BLaER1 (cell line): ENCODE data around the gene TIMP3.

Experiments used
- H3K27ac ChIP-seq: shearing (Covaris generic); formaldehyde crosslinking; 2 replicates; pipeline ENCODE4 v1.8.1; 2022
- H3K27me3 ChIP-seq: shearing (Covaris generic); formaldehyde crosslinking; 2 replicates; pipeline ENCODE4 v1.8.1; 2022
- H3K36me3 ChIP-seq: shearing (Covaris generic); formaldehyde crosslinking; 2 replicates; pipeline ENCODE4 v1.8.1; 2022
- H3K4me1 ChIP-seq: shearing (Covaris generic); formaldehyde crosslinking; 2 replicates; pipeline ENCODE4 v1.8.1; 2022
- H3K4me2 ChIP-seq: shearing (Covaris generic); formaldehyde crosslinking; 2 replicates; pipeline ENCODE4 v1.8.1; 2022
- H3K4me3 ChIP-seq: shearing (Covaris generic); formaldehyde crosslinking; 2 replicates; pipeline ENCODE4 v1.8.1; 2022
- H3K9ac ChIP-seq: shearing (Covaris generic); formaldehyde crosslinking; 2 replicates; pipeline ENCODE4 v1.8.1; 2022
- H3K9me3 ChIP-seq: shearing (Covaris generic); formaldehyde crosslinking; 2 replicates; pipeline ENCODE4 v1.8.1; 2022
- H4K20me1 ChIP-seq: shearing (Covaris generic); formaldehyde crosslinking; 2 replicates; pipeline ENCODE4 v1.8.1; 2022
- Cebpa-rat ChIP-seq: shearing (Covaris generic); IDR thresholded peaks from 2 replicates; pipeline ENCODE4 v1.8.1; 2022

TIMP3 gene

GRCh38 chr22:32897400-32897799, 95.9 kb downstream of the TIMP3 start:
- H3K4me1 ChIP-seq, result no peaks in the 10 kb centered on the region
- TF ChIP-seq Cebpa-rat, result no peak
- no peak overlapping the region for H3K9ac ChIP-seq
- no peak overlapping the region for H3K4me3 ChIP-seq
- no peaks in the 10 kb centered on the region for H3K9me3 ChIP-seq
- H3K27me3 ChIP-seq, result no peaks in the 10 kb centered on the region
- H4K20me1 ChIP-seq, result no peaks in the 10 kb centered on the region
- H3K36me3 ChIP-seq, result no peaks in the 10 kb centered on the region
- H3K4me2 ChIP-seq, result no peak overlapping the region
- no peak overlapping the region for H3K27ac ChIP-seq

DNA sequence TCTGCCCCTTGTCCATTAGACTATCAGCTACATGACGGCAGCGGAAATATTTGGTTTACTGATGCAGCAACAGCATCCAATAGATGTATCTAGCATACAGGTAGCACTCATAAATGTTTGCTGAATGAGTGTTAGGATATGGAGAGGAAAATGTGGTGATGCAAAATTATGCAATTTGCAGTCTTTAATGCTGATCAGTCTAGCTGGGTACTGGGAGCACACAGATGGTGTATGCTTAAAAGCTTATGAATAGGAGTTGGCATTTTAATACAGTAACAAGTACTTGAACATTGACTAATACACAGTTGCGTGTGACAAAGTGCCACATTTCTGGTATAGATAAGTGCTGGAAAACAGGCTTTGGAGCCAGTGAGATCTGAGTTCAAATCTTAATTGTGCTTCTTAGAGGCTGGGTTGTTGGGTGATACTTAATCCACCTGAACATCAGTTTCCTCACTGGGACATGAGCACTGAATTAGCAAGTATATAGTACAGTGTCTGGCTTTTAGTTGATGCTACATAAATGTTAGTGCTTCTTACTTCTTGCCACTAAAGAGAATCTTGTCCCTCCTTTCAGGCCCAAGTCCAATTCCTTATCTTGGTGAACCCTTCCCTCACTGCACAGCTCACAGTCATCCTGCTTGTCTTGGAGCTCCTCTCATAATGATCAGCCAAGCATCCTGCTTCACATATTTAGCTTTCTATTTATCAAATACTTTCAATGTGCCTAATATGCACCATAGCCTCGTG, 99.6 kb downstream of the TIMP3 start:
- H3K9me3 ChIP-seq, result no peaks in the 10 kb centered on the region
- no peaks in the 10 kb centered on the region for H4K20me1 ChIP-seq
- H3K27ac ChIP-seq, result no peak overlapping the region
- no peak overlapping the region for H3K4me3 ChIP-seq
- H3K4me1 ChIP-seq, result no peaks in the 10 kb centered on the region
- TF ChIP-seq Cebpa-rat, result no peak
- H3K27me3 ChIP-seq, result no peaks in the 10 kb centered on the region
- H3K9ac ChIP-seq, result no peak overlapping the region
- H3K36me3 ChIP-seq, result no peaks in the 10 kb centered on the region
- no peak overlapping the region for H3K4me2 ChIP-seq

GRCh38 chr22:32901925-32902324, 100.4 kb downstream of the TIMP3 start:
- Histone ChIP-seq H3K27me3 (no peaks in the 10 kb centered on the region), H3K27ac (no peak overlapping the region), H3K9ac (no peak overlapping the region), H3K4me3 (no peak overlapping the region), H3K9me3 (no peaks in the 10 kb centered on the region), H3K36me3 (no peaks in the 10 kb centered on the region), H4K20me1 (no peaks in the 10 kb centered on the region), H3K4me2 (no peak overlapping the region), H3K4me1 (no peaks in the 10 kb centered on the region)
- no peak for TF ChIP-seq Cebpa-rat

- no peak overlapping the region for H3K4me3 ChIP-seq
- H3K27ac ChIP-seq, result no peak overlapping the region
- no peak overlapping the region for H3K9ac ChIP-seq
- no peaks in the 10 kb centered on the region for H3K36me3 ChIP-seq
- TF ChIP-seq Cebpa-rat, result no peak
- no peak overlapping the region for H3K4me2 ChIP-seq
- no peaks in the 10 kb centered on the region for H3K4me1 ChIP-seq
- no peaks in the 10 kb centered on the region for H3K9me3 ChIP-seq
- no peaks in the 10 kb centered on the region for H4K20me1 ChIP-seq
- no peaks in the 10 kb centered on the region for H3K27me3 ChIP-seq
Observed at GRCh38 chr22:32903507-32903906, 102.0 kb downstream of the TIMP3 start.

DNA sequence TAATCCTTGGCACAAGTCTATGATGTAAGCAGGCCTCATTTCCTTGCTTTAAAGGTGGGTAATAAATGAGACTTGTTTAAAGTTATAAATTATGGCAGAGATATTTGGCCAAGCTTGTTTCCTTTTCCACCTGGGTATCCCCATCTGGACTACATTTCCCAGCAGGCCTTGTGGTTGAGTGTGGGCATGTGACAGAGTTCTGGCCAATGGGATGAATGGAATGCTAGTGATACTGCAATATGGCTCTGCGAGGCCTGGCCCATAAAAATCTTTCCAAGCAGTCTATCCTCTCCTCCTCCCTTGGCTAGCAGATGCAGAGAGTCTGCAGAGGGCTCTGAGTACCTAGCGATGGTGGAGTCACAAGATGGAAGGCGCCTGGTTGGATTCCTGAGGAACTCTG, 102.5 kb downstream of the TIMP3 start:
- H3K27ac ChIP-seq, result no peak overlapping the region
- H3K36me3 ChIP-seq, result no peaks in the 10 kb centered on the region
- no peaks in the 10 kb centered on the region for H4K20me1 ChIP-seq
- H3K4me2 ChIP-seq, result no peak overlapping the region
- H3K27me3 ChIP-seq, result no peaks in the 10 kb centered on the region
- no peak overlapping the region for H3K9ac ChIP-seq
- no peaks in the 10 kb centered on the region for H3K4me1 ChIP-seq
- H3K9me3 ChIP-seq, result no peaks in the 10 kb centered on the region
- H3K4me3 ChIP-seq, result no peak overlapping the region
- TF ChIP-seq Cebpa-rat, result no peak

DNA sequence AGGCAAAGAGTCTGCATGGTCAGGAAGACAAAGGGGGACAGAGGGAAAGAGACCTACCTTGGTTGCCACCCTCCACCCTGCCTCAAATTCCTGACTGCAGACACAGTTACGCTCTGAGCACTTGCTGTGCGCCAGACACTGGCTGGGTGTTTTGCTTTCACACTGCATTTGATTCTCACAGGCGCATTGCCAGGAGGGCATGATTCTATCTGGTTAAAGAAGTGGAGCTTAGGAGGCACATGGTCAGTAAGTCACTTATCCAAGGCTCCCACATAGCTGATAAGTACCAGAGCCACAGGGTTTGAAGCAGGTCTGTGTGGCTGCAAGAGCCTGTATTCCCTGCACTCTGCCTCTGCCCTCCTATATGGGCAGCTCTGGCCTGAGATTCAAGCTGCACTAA, 103.9 kb downstream of the TIMP3 start:
- no peak overlapping the region for H3K9ac ChIP-seq
- H3K4me3 ChIP-seq, result no peak overlapping the region
- no peaks in the 10 kb centered on the region for H3K27me3 ChIP-seq
- H3K9me3 ChIP-seq, result no peaks in the 10 kb centered on the region
- H3K27ac ChIP-seq, result no peak overlapping the region
- no peaks in the 10 kb centered on the region for H4K20me1 ChIP-seq
- no peaks in the 10 kb centered on the region for H3K36me3 ChIP-seq
- TF ChIP-seq Cebpa-rat, result no peak
- H3K4me2 ChIP-seq, result no peak overlapping the region
- peaks cover 4% of the 10 kb centered on the region for H3K4me1 ChIP-seq

- H3K27me3 ChIP-seq, result no peaks in the 10 kb centered on the region
- no peak overlapping the region for H3K27ac ChIP-seq
Observed at GRCh38 chr22:32909581-32910428, 108.3 kb downstream of the TIMP3 start.

DNA sequence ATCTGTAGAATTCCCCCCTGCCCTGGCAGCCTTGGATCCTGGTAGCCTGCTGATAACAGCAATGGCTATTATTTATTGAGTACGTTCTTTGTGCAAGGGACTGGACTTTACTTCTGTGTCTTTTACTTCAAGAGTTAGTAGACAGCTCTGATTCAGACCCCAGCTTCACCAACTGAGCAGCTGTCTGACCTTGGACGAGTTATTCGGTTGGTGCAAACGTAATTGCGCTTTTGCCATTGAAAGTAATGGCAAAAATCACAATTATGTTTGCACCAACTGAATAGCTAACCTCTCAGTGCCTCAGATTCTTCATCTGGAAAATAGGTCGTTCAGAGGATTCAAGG, 108.9 kb downstream of the TIMP3 start:
- no peak overlapping the region for H3K4me3 ChIP-seq
- peaks cover 20% of the 10 kb centered on the region for H3K4me1 ChIP-seq
- no peak for TF ChIP-seq Cebpa-rat
- no peak overlapping the region for H3K4me2 ChIP-seq
- H3K9ac ChIP-seq, result no peak overlapping the region
- H4K20me1 ChIP-seq, result no peaks in the 10 kb centered on the region
- no peaks in the 10 kb centered on the region for H3K36me3 ChIP-seq
- no peak overlapping the region for H3K27ac ChIP-seq
- H3K27me3 ChIP-seq, result no peaks in the 10 kb centered on the region
- H3K9me3 ChIP-seq, result peaks cover under 1% of the 10 kb centered on the region

More at GRCh38 chr22:32909581-32910428, 108.3 kb downstream of the TIMP3 start:
- Histone ChIP-seq H3K4me1 (peaks cover 20% of the 10 kb centered on the region), H3K9me3 (no peaks in the 10 kb centered on the region), H4K20me1 (no peaks in the 10 kb centered on the region), H3K36me3 (no peaks in the 10 kb centered on the region), H3K4me2 (no peak overlapping the region), H3K4me3 (no peak overlapping the region), H3K9ac (no peak overlapping the region)
- TF ChIP-seq Cebpa-rat, result no peak

DNA sequence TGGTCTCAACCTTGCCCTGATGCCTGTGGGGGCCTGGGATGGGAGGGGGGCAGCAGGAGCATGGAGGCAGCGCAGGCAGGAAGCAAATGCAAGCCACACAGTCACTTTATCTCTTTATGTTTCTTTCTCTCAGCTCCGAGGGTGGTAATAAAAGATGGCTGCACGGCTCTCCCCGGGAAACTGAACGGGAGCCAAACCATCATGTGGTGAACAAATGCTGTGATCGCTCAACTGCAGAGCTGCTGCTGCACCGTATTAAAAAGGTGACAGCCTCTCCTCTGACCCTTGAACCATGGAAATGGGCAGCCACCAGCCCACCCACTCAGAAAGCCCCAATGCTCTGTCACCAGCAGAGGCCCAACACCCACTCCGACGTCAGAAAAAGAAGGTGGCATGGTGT, 110.0 kb downstream of the TIMP3 start:
- no peaks in the 10 kb centered on the region for H4K20me1 ChIP-seq
- peak overlapping the region; percentile 28; the same call in 1 of the 2 replicates for H3K27ac ChIP-seq
- H3K27me3 ChIP-seq, result no peaks in the 10 kb centered on the region
- TF ChIP-seq Cebpa-rat, result no peak
- peaks cover 11% of the 10 kb centered on the region for H3K9me3 ChIP-seq
- H3K4me2 ChIP-seq, result peak overlapping the region; percentile 46
- no peak overlapping the region; the same call in 1 of the 2 replicates for H3K9ac ChIP-seq
- no peak overlapping the region for H3K4me3 ChIP-seq
- H3K4me1 ChIP-seq, result peaks cover 20% of the 10 kb centered on the region
- no peaks in the 10 kb centered on the region for H3K36me3 ChIP-seq
